Measurements from ENCODE around the gene GUCA1A.
A peak's percentile ranks its signal among the peaks of the same experiment; 100 is the strongest.

The GUCA1A gene

GRCh38 chr6:42173101-42173500 is at the start of gene GUCA1A:
TSS of gene GUCA1A (plus strand) at chr6:42173364. CDS start at chr6:42173614, 250 bp downstream.
- DNase-seq, result no peak

GRCh38 chr6:42123379-42124103 is 49.6 kb upstream of the GUCA1A start:
- DNase-seq, result no peak

- no peak for DNase-seq
Observed at GRCh38 chr6:42124223-42124836, 48.8 kb upstream of the GUCA1A start.

GRCh38 chr6:42125231-42125630 is 47.9 kb upstream of the GUCA1A start:
- no peak for DNase-seq

GRCh38 chr6:42125663-42126062 is 47.5 kb upstream of the GUCA1A start:
- DNase-seq, result no peak

- no peak for DNase-seq
Observed at GRCh38 chr6:42128460-42129359, 44.5 kb upstream of the GUCA1A start.

- DNase-seq, result no peak
Observed at GRCh38 chr6:42129360-42129676, 43.8 kb upstream of the GUCA1A start.

GRCh38 chr6:42131531-42131930 is 41.6 kb upstream of the GUCA1A start:
- no peak for DNase-seq

- DNase-seq, result no peak
Observed at GRCh38 chr6:42133926-42134325, 39.2 kb upstream of the GUCA1A start.

- DNase-seq, result no peak
Observed at GRCh38 chr6:42135161-42135560, 38.0 kb upstream of the GUCA1A start.

- no peak for DNase-seq
Observed at GRCh38 chr6:42135722-42136121, 37.4 kb upstream of the GUCA1A start.

- peak; percentile 7 for DNase-seq
Observed at GRCh38 chr6:42136508-42137193, 36.5 kb upstream of the GUCA1A start.

GRCh38 chr6:42137194-42137753 is 35.9 kb upstream of the GUCA1A start:
- no peak for DNase-seq

GRCh38 chr6:42138190-42138589 is 35.0 kb upstream of the GUCA1A start:
- no peak for DNase-seq

- no peak for DNase-seq
Observed at GRCh38 chr6:42138630-42139619, 34.2 kb upstream of the GUCA1A start.

- DNase-seq, result no peak
Observed at GRCh38 chr6:42140032-42140431, 33.1 kb upstream of the GUCA1A start.

- DNase-seq, result no peak
Observed at GRCh38 chr6:42140756-42141602, 32.2 kb upstream of the GUCA1A start.

GRCh38 chr6:42141603-42142117 is 31.5 kb upstream of the GUCA1A start:
- no peak for DNase-seq

- peak; percentile 7 for DNase-seq
Observed at GRCh38 chr6:42142118-42142835, 30.9 kb upstream of the GUCA1A start, which contains the start of gene C6orf132. TSS of gene C6orf132 (minus strand) at chr6:42142620. CDS start at chr6:42142444, 176 bp downstream.
